ENCODE measurements around the gene ACTL6B.

DNA sequence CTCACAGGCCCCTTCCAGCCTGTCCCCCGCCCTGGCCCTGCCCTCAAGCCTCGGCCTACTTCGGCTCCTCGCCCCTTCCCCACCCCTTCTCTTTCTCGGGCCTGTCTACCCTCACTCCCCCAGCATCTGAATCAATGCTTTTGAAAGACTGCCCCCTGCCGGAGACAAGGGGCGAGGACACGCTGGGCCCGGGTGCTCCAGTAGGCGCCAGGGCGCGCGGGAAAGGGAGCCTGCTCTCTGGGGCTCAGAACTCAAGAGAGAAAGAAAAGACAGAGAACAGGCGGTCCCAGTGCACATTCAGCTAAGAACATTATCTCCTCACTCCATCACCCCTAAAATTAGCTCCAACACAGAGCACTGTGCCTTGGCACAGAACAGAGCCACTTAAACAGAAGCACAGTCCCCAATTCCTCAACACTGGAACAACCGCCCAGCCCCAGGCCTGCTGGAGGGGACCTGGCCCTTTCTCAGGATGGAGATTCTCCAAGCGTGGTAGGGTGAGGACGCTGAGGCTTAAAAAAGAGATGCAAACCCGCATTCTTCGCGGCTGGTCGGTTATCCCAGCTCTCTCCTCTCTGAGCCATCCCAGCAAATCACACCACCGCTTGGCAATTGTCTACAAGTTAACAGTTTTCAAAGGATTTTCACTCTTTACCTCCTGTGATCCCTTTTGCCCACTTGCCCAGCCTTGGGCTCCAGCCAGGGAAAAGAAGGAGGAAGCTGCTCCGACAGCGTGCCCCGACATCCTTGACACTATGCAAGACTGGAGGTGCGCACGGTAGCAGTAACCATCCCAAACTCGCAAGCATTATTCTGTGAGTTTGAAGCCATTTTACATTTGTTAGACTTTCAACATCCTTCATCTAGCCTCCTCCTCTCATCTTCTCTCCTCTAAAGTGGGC, 35.7 kb upstream of the ACTL6B start:
- TF ChIP-seq CTCF (IDR thresholded peaks at IDR 0.05) = peak; percentile 98
- peak; percentile 69; the same call in 1 of the 2 replicates for TF ChIP-seq MXI1 (IDR thresholded peaks at IDR 0.05; ENCODE audit: low read depth, low read length)
- TF ChIP-seq POLR2AphosphoS5 (IDR thresholded peaks at IDR 0.05; ENCODE audit: low read depth, low read length) = no peak
- TF ChIP-seq NFIC (IDR thresholded peaks at IDR 0.05; ENCODE audit: borderline replicate concordance) = no peak
- no peak for TF ChIP-seq EZH2phosphoT487 (IDR thresholded peaks at IDR 0.05; ENCODE audit: borderline replicate concordance, low read depth)
